Activated B cell treated with CpG ODN at 0.5 μM for 24 hours (primary cell): ENCODE data around the gene TENM4. TPM values are rescaled to one million over a fixed set of nuclear protein-coding genes. Genes with fewer than 3 reads are reported as not detected.

ENCODE experiments used
- ATAC-seq: fragments of 200-7000 bp; cut with Tn5 transposase; one replicate; pipeline ENCODE4 v1.10.0; 2021; ENCODE audit warnings: low read depth, mild to moderate bottlenecking, moderate library complexity
- CTCF ChIA-PET: fragments of 350-600 bp; sonication (Branson Sonifier 250); formaldehyde crosslinking; loops from one replicate; lab custom pipeline; 2021; ENCODE audit warnings: antibody characterized with exemption; lab: Charles Lee
- POLR2A ChIA-PET: fragments of 350-600 bp; sonication (Branson Sonifier 250); formaldehyde crosslinking; loops from one replicate; lab custom pipeline; 2021; ENCODE audit warnings: antibody characterized with exemption; lab: Charles Lee
- DNase-seq: peaks from one replicate; pipeline ENCODE4 v3.0.0; 2022
- H3K27ac Mint-ChIP-seq: one replicate; pipeline ENCODE4 v1.8.0; 2020; ENCODE audit warnings: mixed read lengths
- H3K27me3 Mint-ChIP-seq: one replicate; pipeline ENCODE4 v1.8.0; 2021; ENCODE audit warnings: mixed read lengths
- H3K36me3 Mint-ChIP-seq: one replicate; pipeline ENCODE4 v1.8.0; 2021; ENCODE audit warnings: low read depth, mixed read lengths
- H3K4me1 Mint-ChIP-seq: one replicate; pipeline ENCODE4 v1.8.0; 2021; ENCODE audit warnings: mixed read lengths
- H3K4me3 Mint-ChIP-seq: one replicate; pipeline ENCODE4 v1.8.0; 2020; ENCODE audit warnings: mild to moderate bottlenecking, mixed read lengths
- H3K9me3 Mint-ChIP-seq: one replicate; pipeline ENCODE4 v1.8.0; 2020; ENCODE audit warnings: mixed read lengths
- CTCF ChIP-seq: fragments of 200-600 bp; IDR thresholded peaks from one replicate; pipeline ENCODE4 v1.8.0; 2022; ENCODE audit warnings: antibody characterized with exemption, mild to moderate bottlenecking
- intact Hi-C: fragments of 100-400 bp; cut with micrococcal nuclease; formaldehyde crosslinking; loops from one replicate; pipeline ENCODE4 v1.15.1; 2024
- total RNA-seq: library from RNA; stranded (reverse); gene quantifications from 2 replicates; pipeline ENCODE4 v1.2.3, GENCODE V29; 2022

The TENM4 gene
- total RNA-seq, 1 donor from 2014 or later = 2.4 TPM

DNA sequence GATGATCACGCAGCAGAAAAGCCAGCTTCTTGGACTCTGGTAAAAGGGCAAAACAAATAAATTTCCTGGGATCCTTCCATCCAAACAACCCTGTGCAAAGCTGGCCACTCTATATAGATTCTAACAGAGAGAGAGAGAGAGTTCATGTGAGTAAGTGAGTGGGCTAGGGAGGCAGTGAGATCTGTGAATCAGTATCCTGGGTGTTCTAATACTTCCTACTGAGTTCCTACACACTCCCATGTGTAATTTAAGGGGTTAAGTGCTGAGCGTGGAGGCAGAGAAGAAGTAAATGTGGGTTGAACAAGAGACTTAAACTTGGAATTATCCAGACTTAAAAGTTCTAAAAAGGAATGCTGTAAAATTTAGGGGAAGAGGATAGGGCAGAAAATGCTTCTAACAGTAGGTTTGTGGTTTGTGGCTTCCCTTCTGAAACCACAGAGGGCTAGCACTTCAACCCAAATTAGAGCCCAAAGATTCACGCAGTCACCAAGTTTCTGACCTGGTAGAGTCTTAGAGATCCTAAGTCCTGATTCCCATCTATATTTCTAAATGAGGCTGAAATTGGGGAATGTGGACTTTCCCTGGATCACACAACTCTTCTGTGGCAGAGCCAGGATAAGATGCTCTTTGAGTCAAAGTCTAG is 413.9 kb downstream of the TENM4 start:
- H3K9me3 Mint-ChIP-seq = no peaks in the 10 kb centered on the region
- peaks cover 4% of the 10 kb centered on the region for H3K4me1 Mint-ChIP-seq
- no peak overlapping the region for H3K27ac Mint-ChIP-seq
- ChIA-PET POLR2A (no interaction called here), CTCF (no interaction called here)
- no peak for TF ChIP-seq CTCF
- DNase-seq = no peak
- ATAC-seq = no peak
- no peak overlapping the region for H3K4me3 Mint-ChIP-seq
- H3K36me3 Mint-ChIP-seq = no peaks in the 10 kb centered on the region
- intact Hi-C loops = no loop called here
- peaks cover 53% of the 10 kb centered on the region for H3K27me3 Mint-ChIP-seq

- TF ChIP-seq CTCF = no peak
- ATAC-seq (no peak), DNase-seq (no peak)
- Mint-ChIP-seq H3K27ac (no peak overlapping the region), H3K27me3 (peaks cover 42% of the 10 kb centered on the region), H3K4me1 (peaks cover 4% of the 10 kb centered on the region), H3K36me3 (no peaks in the 10 kb centered on the region), H3K9me3 (no peaks in the 10 kb centered on the region), H3K4me3 (no peak overlapping the region)
- ChIA-PET CTCF (no interaction called here), POLR2A (no interaction called here)
- intact Hi-C loops = no loop called here
Measured at GRCh38 chr11:79025622-79026021, 415.2 kb downstream of the TENM4 start.

DNA sequence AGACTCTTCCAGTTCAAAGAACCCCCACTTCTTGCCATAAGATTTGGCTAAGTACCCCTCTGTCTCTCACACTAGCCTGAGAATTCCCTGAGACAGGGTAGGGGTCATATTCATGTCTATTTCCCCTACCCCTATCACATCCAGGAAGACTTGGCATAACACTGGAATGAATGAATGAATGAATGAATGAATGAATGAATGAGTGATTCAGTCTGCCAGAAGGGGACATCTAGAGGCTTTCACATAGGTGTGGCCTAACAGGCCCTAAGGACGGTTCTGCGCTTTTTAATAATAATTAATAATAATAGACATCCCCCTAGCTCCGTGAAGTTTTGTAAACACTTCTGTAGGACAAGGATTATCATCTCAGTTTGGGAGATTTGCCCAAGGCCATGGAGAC is 415.7 kb downstream of the TENM4 start:
- no peaks in the 10 kb centered on the region for H3K36me3 Mint-ChIP-seq
- ATAC-seq (no peak), DNase-seq (no peak)
- CTCF ChIA-PET = no interaction called here
- no peak for TF ChIP-seq CTCF
- no peaks in the 10 kb centered on the region for H3K9me3 Mint-ChIP-seq
- no peak overlapping the region for H3K27ac Mint-ChIP-seq
- no peak overlapping the region for H3K4me3 Mint-ChIP-seq
- H3K4me1 Mint-ChIP-seq = peaks cover 4% of the 10 kb centered on the region
- H3K27me3 Mint-ChIP-seq = peaks cover 39% of the 10 kb centered on the region
- intact Hi-C loops = no loop called here
- POLR2A ChIA-PET = no interaction called here

DNA sequence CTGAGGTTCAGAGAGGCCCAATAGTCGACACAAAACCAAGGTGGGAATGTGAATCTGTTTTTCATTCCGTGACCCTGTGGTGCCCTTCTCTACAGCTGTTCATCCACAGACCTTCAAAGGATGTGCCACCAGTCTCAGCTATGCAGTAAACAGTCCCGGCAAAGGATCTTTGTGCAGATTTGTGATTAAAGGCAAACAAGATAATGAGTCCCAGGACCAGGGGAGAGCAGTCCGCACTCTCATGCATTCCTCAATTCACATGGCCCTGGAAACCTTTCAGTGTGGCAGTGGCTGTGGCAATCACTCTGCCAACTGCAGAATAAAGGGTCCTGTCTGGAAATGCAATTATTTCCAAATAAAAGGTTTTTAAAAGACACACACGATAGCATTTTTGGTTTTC is 418.6 kb downstream of the TENM4 start:
- Mint-ChIP-seq H3K36me3 (no peaks in the 10 kb centered on the region), H3K9me3 (no peaks in the 10 kb centered on the region), H3K27ac (no peak overlapping the region), H3K4me3 (no peak overlapping the region), H3K4me1 (peaks cover 4% of the 10 kb centered on the region), H3K27me3 (peaks cover 23% of the 10 kb centered on the region)
- ATAC-seq (no peak), DNase-seq (no peak)
- CTCF ChIA-PET = no interaction called here
- POLR2A ChIA-PET = no interaction called here
- TF ChIP-seq CTCF = no peak
- intact Hi-C loops = no loop called here

DNA sequence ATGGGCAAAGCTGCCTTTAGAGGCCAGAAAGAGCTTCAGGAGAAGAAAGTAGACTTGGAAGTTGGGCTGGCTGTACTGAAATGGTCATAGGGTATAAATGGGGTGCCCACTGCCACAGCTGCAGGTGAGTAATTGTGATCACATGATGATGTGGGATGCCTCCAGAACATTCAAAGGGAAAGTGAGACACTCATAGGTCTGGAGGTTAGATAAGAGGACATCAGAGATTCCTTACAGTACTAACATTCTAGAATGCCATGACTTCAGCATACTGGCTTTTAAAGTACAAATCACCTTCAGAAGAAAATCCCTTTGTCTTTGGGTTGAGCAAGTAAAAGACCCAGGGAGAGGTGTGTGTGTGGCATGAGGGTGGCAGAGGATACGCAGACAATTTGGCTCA is 419.2 kb downstream of the TENM4 start:
- DNase-seq (no peak), ATAC-seq (no peak)
- CTCF ChIA-PET = no interaction called here
- no peak overlapping the region for H3K27ac Mint-ChIP-seq
- H3K4me3 Mint-ChIP-seq = no peak overlapping the region
- H3K36me3 Mint-ChIP-seq = no peaks in the 10 kb centered on the region
- intact Hi-C loops = no loop called here
- no peaks in the 10 kb centered on the region for H3K9me3 Mint-ChIP-seq
- no peak for TF ChIP-seq CTCF
- no peaks in the 10 kb centered on the region for H3K4me1 Mint-ChIP-seq
- H3K27me3 Mint-ChIP-seq = peaks cover 21% of the 10 kb centered on the region
- POLR2A ChIA-PET = no interaction called here
